Measurements from ENCODE around the gene WDFY4. TPM values are rescaled to one million over a fixed set of nuclear protein-coding genes. Genes with fewer than 3 reads are reported as not detected.
A peak's percentile ranks its signal among the peaks of the same experiment; 100 is the strongest.

WDFY4 gene
- total RNA-seq, 1 donor from 2014 or later: 6.4 TPM

GRCh38 chr10:48771234-48771633, 86.6 kb downstream of the WDFY4 start:
- intact Hi-C loops (cut with DNase I): no loop called here
- Histone ChIP-seq H3K27ac (no peak overlapping the region), H3K4me3 (no peak overlapping the region), H3K9me3 (no peaks in the 10 kb centered on the region), H3K36me3 (no peaks in the 10 kb centered on the region), H3K27me3 (no peaks in the 10 kb centered on the region), H3K4me1 (no peaks in the 10 kb centered on the region)
- TF ChIP-seq POLR2A (IDR thresholded peaks at IDR 0.05) (no peak), POLR2AphosphoS5 (IDR thresholded peaks at IDR 0.05; ENCODE audit: insufficient read depth in 1 of 2, low read depth in 1 of 2) (no peak), CTCF (IDR thresholded peaks at IDR 0.05) (no peak)
- DNase-seq (ENCODE audit: extremely low spot score in 2 of 2): peak in 1 of 2 donors; percentile 61

GRCh38 chr10:48772059-48772458, 87.4 kb downstream of the WDFY4 start:
- DNase-seq (ENCODE audit: extremely low spot score in 2 of 2): peak in 1 of 2 donors; percentile 78
- Histone ChIP-seq H3K4me1 (no peaks in the 10 kb centered on the region), H3K27ac (no peak overlapping the region), H3K27me3 (no peaks in the 10 kb centered on the region), H3K9me3 (no peaks in the 10 kb centered on the region), H3K4me3 (no peak overlapping the region), H3K36me3 (no peaks in the 10 kb centered on the region)
- intact Hi-C loops (cut with DNase I): no loop called here
- no peak for TF ChIP-seq POLR2AphosphoS5 (IDR thresholded peaks at IDR 0.05; ENCODE audit: insufficient read depth in 1 of 2, low read depth in 1 of 2)
- TF ChIP-seq POLR2A (IDR thresholded peaks at IDR 0.05): no peak
- no peak for TF ChIP-seq CTCF (IDR thresholded peaks at IDR 0.05)

- Histone ChIP-seq H3K9me3 (no peaks in the 10 kb centered on the region), H3K27me3 (no peaks in the 10 kb centered on the region), H3K27ac (no peak overlapping the region), H3K4me3 (no peak overlapping the region), H3K36me3 (no peaks in the 10 kb centered on the region), H3K4me1 (no peaks in the 10 kb centered on the region)
- no peak for TF ChIP-seq POLR2A (IDR thresholded peaks at IDR 0.05)
- no peak for TF ChIP-seq CTCF (IDR thresholded peaks at IDR 0.05)
- no peak for TF ChIP-seq POLR2AphosphoS5 (IDR thresholded peaks at IDR 0.05; ENCODE audit: insufficient read depth in 1 of 2, low read depth in 1 of 2)
- intact Hi-C loops (cut with DNase I): no loop called here
- peak in 1 of 2 donors; percentile 78 for DNase-seq (ENCODE audit: extremely low spot score in 2 of 2)
These were observed 88.9 kb downstream of the WDFY4 start for GRCh38 chr10:48773580-48773979.

- no peaks in the 10 kb centered on the region for H3K27me3 ChIP-seq
- intact Hi-C loops (cut with DNase I): no loop called here
These were observed 89.9 kb downstream of the WDFY4 start for GRCh38 chr10:48774416-48775205.

More at GRCh38 chr10:48774416-48775205, 89.9 kb downstream of the WDFY4 start:
- H3K9me3 ChIP-seq: no peaks in the 10 kb centered on the region
- no peaks in the 10 kb centered on the region for H3K36me3 ChIP-seq
- no peaks in the 10 kb centered on the region for H3K4me1 ChIP-seq
- peak; percentile 64 to 91 for DNase-seq (ENCODE audit: extremely low spot score in 2 of 2)
- no peak for TF ChIP-seq POLR2A (IDR thresholded peaks at IDR 0.05)
- no peak for TF ChIP-seq CTCF (IDR thresholded peaks at IDR 0.05)
- TF ChIP-seq POLR2AphosphoS5 (IDR thresholded peaks at IDR 0.05; ENCODE audit: insufficient read depth in 1 of 2, low read depth in 1 of 2): no peak
- no peak overlapping the region for H3K4me3 ChIP-seq
- H3K27ac ChIP-seq: no peak overlapping the region
